ENCODE data around the gene PHACTR4.
"Not testable (repeated sequence)": the region's sequence is repeated elsewhere in the genome, so short reads cannot be mapped to it uniquely, and the experiment has no call there.

Gene PHACTR4

DNA sequence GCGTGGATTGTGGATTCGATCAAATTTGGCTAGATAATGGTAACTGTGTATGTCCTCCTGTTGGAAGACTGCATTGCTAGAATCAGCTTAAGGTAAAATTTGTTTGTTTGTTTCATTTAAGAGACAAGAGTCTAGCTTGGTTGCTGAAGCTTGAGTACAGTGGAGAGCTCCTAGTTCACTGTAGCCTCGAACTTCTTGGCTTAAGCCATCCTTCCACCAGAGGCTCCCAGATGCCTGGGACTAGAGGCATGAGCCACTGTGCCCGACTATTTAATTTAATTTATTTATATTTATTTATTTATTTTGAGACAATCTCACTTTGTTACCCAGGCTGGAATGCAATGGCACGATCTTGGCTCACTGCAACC is 1.5 kb downstream of the PHACTR4 start:
- DNase-seq (ENCODE audit: low read depth in 2 of 2) = no peak

- DNase-seq (ENCODE audit: low read depth in 2 of 2) = not testable (repeated sequence)
Observed at GRCh38 chr1:28373450-28373849, 3.9 kb downstream of the PHACTR4 start.

GRCh38 chr1:28374297-28374696 is 4.8 kb downstream of the PHACTR4 start:
- DNase-seq (ENCODE audit: low read depth in 2 of 2) = peak; percentile 73 to 76

GRCh38 chr1:28375598-28375997 is 6.1 kb downstream of the PHACTR4 start:
- not testable (repeated sequence) for DNase-seq (ENCODE audit: low read depth in 2 of 2)

DNA sequence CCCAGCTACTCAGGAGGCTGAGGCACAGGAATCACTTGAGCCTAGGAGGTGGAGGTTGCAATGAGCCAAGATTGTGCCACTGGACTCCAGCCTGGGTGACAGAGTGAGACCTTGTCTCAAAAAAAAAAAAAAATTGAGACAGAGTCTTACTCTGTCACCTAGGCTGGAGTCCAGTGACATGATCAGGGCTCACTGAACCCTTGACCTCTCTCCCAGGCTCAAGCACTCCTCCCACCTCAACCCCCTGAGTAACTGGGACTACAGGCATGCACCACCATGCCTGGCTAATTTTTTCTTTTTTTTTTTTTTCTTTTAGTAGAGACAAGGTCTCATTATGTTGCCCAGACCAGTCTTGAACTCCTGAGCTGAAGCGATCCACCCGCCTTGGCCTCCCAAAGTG is 6.7 kb downstream of the PHACTR4 start:
- DNase-seq (ENCODE audit: low read depth in 2 of 2) = not testable (repeated sequence)

- DNase-seq (ENCODE audit: low read depth in 2 of 2) = no peak
Observed at GRCh38 chr1:28378906-28379305, 9.4 kb downstream of the PHACTR4 start.

- no peak for DNase-seq (ENCODE audit: low read depth in 2 of 2)
Observed at GRCh38 chr1:28380394-28380793, 10.9 kb downstream of the PHACTR4 start.

- not testable (repeated sequence) for DNase-seq (ENCODE audit: low read depth in 2 of 2)
Observed at GRCh38 chr1:28383785-28384184, 14.2 kb downstream of the PHACTR4 start.

DNA sequence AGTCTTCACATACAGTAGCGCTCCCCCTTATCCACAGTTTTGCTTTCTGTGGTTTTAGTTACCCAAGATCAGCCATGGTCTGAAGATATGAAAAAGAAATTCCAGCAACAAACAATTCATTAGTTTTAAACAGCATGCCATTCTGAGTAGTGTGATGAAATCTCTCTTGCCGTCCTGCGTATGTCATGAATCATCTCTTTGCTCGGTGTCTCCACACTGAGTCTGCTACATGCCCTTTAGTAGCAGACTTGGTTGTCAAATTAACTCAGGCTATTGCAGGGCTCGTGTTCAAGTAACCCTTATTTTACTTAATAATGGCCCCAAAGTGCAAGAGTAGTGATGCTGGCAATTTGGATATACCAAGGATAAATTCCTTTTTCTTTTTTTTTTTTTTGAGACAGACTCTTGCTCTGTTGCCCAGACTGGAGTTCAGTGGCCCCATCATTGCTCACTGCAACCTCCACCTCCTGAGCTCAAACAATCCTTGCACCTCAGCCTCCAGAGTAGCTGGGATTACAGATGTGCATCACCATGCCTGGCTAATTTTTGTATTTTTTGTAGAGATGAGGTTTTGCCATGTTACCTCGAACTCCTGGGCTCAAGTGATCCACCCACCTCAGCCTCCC is 22.6 kb downstream of the PHACTR4 start:
- peak; percentile 72 to 78 for DNase-seq (ENCODE audit: low read depth in 2 of 2)

DNA sequence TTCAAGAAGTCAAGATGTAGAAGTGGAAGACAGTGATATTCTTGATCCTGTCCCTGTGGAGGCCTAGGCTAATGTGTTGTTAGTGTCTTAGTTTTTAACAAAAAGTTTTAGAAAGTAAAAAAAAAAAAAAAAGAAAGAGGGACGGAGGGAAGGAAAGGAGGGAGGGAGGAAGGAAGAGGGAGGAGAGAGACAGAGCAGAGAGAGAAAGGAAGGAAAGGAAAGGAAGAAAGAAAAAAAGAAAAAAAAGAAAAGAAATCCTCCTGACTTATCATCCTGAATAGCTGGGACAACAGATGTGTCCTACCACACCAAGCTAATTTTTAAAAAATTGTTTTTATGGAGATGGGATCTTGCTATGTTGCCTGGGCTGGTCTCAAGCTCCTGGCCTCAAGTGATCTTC is 24.6 kb downstream of the PHACTR4 start:
- DNase-seq (ENCODE audit: low read depth in 2 of 2) = no peak

DNA sequence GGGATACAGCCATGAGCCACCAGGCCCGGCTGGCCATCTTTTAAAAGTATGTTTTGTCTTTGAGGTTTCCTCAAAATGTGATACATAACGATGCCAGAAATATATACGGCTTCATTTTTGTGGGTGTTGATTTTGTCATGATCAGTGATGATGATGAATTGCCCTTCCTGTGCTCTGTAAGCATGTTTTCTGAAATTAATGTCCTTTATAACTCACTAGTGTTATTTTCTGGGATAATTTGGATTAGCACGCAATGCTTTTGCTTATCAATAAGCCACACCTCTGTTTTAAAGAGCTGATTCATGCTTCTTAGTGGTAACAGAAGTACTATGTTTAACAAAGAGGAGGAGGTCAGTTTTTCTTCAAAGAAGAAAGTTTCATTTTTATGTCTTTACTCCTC is 25.6 kb downstream of the PHACTR4 start:
- no peak for DNase-seq (ENCODE audit: low read depth in 2 of 2)

- DNase-seq (ENCODE audit: low read depth in 2 of 2) = no peak
Observed at GRCh38 chr1:28401760-28402159, 32.2 kb downstream of the PHACTR4 start.

GRCh38 chr1:28409090-28409489 is 39.5 kb downstream of the PHACTR4 start:
- no peak for DNase-seq (ENCODE audit: low read depth in 2 of 2)

DNA sequence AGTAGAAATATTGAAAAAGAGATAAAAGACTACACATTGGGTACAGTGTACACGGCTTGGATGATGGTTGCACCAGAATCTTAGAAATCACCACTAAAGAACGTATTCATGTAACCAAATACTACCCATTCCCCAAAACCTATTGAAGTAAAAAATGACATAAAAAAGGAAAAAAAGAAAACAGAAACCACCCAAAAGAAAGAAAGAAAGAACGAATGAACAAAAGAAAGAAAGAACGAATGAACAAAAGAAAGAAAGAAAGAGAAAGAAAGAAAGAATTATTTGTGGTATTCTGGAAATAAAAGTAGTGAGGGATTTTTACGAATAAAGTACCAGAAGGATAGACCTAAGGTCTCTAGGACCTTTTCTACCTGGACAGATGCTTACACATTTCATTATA is 42.1 kb downstream of the PHACTR4 start:
- no peak for DNase-seq (ENCODE audit: low read depth in 2 of 2)

DNA sequence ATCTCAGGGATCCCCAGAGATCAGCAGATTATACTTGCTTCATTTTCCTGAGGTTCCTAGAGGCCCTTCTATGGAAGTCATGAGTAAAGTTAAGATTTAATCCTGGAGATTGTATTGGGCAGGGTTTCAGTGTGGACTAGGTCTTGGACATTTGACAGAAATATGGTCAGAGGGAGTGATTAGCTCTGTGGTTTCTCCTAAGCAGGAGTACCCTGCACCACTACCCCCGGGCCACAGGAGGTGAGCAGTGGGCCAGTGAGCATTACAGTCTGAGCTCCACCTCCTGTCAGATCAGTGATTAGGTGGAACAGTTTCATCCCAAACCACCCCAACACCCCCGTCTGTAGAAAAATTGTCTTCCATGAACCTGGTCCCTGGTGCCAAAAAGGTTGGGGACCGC is 43.2 kb downstream of the PHACTR4 start:
- DNase-seq (ENCODE audit: low read depth in 2 of 2) = no peak

- DNase-seq (ENCODE audit: low read depth in 2 of 2) = no peak
Observed at GRCh38 chr1:28416509-28417194, 47.1 kb downstream of the PHACTR4 start.

- no peak for DNase-seq (ENCODE audit: low read depth in 2 of 2)
Observed at GRCh38 chr1:28417441-28417922, 47.9 kb downstream of the PHACTR4 start.

DNA sequence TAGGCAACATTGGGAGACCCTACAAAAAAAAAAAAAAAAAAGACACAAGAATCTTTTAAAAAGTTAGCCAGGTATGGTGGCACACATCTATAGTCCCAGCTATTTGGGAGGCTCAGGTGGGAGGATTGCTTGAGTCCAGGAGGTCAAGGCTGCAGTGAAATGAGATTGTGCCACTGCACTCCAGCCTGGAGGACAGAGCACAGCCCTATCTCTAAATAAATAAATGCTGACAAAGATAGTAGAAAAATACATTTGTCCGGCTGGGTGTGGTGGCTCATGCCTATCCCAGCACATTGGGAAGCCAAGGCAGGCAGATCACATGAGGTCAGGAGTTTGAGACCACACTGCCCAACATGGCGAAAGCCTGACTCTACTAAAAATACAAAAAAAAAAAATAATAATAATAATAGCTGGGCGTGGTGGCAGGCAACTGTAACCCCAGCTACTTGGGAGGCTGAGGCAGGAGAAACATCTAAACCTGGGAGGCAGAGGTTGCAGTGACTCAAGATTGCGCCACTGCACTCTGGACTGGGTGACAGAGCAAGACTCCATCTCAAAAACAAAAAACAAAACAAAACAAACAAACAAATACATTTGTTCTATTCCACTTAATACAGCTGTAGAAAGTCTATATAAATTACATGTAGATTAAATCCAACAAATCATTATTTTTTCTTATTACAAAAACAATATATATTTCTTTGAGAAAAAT is 48.5 kb downstream of the PHACTR4 start:
- DNase-seq (ENCODE audit: low read depth in 2 of 2) = no peak

DNA sequence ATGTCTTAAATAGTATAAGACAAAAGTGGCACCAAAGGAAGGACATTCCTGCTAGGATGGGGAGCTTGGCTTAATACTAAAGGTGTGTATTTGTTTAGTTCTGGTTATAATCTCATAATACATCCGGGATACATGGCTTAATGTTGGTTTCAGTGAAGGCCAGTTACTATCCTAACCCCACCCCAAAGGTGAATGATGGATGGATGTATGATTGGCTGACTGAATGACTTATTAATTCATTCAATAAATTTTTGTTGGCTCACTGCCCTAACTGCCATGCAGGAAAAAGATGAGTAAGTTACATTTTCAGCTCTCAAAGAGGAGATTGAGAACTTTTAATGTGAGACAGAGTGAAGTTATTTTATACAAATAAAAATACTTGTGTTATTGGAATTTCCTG is 52.2 kb downstream of the PHACTR4 start:
- DNase-seq (ENCODE audit: low read depth in 2 of 2) = no peak

- DNase-seq (ENCODE audit: low read depth in 2 of 2) = no peak
Observed at GRCh38 chr1:28426831-28427230, 57.3 kb downstream of the PHACTR4 start.

DNA sequence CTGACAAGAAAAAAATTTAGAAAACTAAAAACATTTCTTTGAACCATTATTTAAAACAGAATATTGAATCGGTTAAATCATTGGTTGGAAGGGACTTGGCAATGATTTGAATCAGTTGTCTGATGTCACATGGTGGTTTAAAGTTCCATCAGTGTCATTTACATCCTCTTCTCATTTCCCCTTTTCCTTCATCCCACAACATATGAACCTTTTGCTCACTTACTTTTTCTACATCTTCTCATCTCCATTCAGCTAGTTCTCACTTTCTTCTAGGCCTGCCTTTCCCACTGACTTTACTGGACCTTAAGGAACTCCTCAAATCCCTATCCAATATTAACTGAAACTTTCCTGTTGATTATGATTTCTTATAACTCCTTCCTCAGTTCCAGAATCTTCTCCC is 58.5 kb downstream of the PHACTR4 start:
- DNase-seq (ENCODE audit: low read depth in 2 of 2) = no peak

DNA sequence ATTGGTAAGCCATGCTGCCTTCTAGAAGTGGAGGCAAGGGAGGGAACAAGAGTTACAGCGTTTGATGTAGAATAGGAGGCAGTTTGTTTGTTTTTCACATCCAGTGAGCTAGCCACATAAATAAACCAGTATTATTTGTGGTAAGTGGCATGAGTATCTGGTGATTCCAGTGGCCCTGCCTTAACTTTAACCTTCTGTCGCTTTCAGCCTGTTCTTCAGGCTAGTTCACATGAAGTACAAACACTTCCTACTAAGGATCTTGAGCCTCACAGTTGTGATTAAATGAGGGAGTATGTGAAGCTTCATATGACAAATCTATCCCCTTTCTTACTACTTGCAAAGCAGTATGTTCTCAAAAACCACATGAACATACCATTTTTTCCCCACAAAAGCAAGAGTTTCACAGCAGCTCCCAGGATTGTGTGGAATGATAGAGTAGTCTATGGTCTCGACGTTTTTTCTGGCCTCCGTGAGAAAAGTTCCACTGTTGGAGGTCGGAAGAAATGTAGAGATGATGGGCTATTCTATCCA is 59.5 kb downstream of the PHACTR4 start:
- DNase-seq (ENCODE audit: low read depth in 2 of 2) = no peak

All from fibroblast of skin of left quadriceps (primary cell).